Measurements from ENCODE around the gene KLK4. TPM values are rescaled to one million over a fixed set of nuclear protein-coding genes. Genes with fewer than 3 reads are reported as not detected.
A peak's percentile ranks its signal among the peaks of the same experiment; 100 is the strongest.
"Not testable (repeated sequence)": the region's sequence is repeated elsewhere in the genome, so short reads cannot be mapped to it uniquely, and the experiment has no call there.

Gene KLK4
- polyA plus RNA-seq, 3 donors, result 0.06 TPM; not detected in 2

GRCh38 chr19:50916069-50916468 is 4.9 kb upstream of the KLK4 start:
- no peak for DNase-seq

- no peak for DNase-seq
These were observed 1.8 kb upstream of the KLK4 start for GRCh38 chr19:50912727-50913716.

- no peak for DNase-seq
These were observed 956 bp upstream of the KLK4 start for GRCh38 chr19:50912102-50912599.

- no peak for DNase-seq
These were observed 473 bp downstream of the KLK4 start for GRCh38 chr19:50910722-50911121.

GRCh38 chr19:50909240-50910070 is 1.7 kb downstream of the KLK4 start:
- peak; percentile 38 for DNase-seq

GRCh38 chr19:50908336-50908735 is 2.9 kb downstream of the KLK4 start:
- no peak for DNase-seq

- DNase-seq, result no peak
These were observed 5.0 kb downstream of the KLK4 start for GRCh38 chr19:50906217-50906616.

GRCh38 chr19:50902640-50903039 is 8.6 kb downstream of the KLK4 start:
- no peak for DNase-seq

- no peak for DNase-seq
These were observed 11.6 kb downstream of the KLK4 start for GRCh38 chr19:50899569-50899968.

GRCh38 chr19:50898018-50898417 is 13.2 kb downstream of the KLK4 start:
- DNase-seq, result no peak

- no peak for DNase-seq
These were observed 13.6 kb downstream of the KLK4 start for GRCh38 chr19:50897612-50898011.

GRCh38 chr19:50897191-50897607 is 14.0 kb downstream of the KLK4 start:
- no peak for DNase-seq

GRCh38 chr19:50896591-50897190 is 14.5 kb downstream of the KLK4 start:
- peak; percentile 71 for DNase-seq

GRCh38 chr19:50896089-50896590 is 15.1 kb downstream of the KLK4 start:
- DNase-seq, result not testable (repeated sequence)

GRCh38 chr19:50894478-50895356 is 16.5 kb downstream of the KLK4 start:
- DNase-seq, result no peak

- DNase-seq, result no peak
These were observed 18.0 kb downstream of the KLK4 start for GRCh38 chr19:50893047-50893736.

GRCh38 chr19:50891253-50891625 is 20.0 kb downstream of the KLK4 start:
- DNase-seq, result no peak

- DNase-seq, result no peak
These were observed 20.6 kb downstream of the KLK4 start for GRCh38 chr19:50890422-50891252.

- no peak for DNase-seq
These were observed 21.6 kb downstream of the KLK4 start for GRCh38 chr19:50889638-50890037.

Measured in renal pelvis (tissue), 4 donors.